Measurements from ENCODE around the gene DNAJC15.

DNA sequence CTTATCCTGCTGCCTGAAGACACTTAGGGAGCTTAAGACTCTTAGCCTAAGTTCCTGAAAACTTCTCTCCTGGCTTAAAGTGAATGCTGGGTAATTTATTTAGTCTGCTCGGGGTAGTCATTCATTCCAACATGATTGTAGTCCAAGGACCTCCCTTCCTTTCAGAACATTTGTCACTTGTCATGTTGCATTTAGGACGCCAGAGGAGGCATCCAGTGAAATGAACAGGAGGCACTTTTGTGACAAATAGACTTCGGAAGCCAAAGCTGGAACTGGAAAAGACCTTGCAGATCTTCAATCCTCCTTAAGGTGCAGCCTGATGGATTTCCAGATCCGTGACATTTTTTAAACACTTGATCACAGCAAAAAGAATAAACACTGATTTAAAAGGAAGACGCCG lies 95.1 kb downstream of the DNAJC15 start:
- no peak for TF ChIP-seq POLR2A (IDR thresholded peaks at IDR 0.05; ENCODE audit: low read depth, low read length)
- TF ChIP-seq POLR2AphosphoS5 (IDR thresholded peaks at IDR 0.05; ENCODE audit: low read depth, low read length) = no peak
